Hematopoietic multipotent progenitor cell (in vitro differentiated cells): ENCODE data around the gene YWHAB. TPM values are rescaled to one million over a fixed set of nuclear protein-coding genes. Genes with fewer than 3 reads are reported as not detected.
"Not testable (repeated sequence)": the region's sequence is repeated elsewhere in the genome, so short reads cannot be mapped to it uniquely, and the experiment has no call there.

Experiments used
- DNase-seq, 3 donors: peaks; one replicate each; pipeline ENCODE4 v3.0.0-alpha.2; 2011 to 2015; ENCODE audit warnings: low read depth in 2 of 3, low spot score in 2 of 3
- total RNA-seq: library from RNA; depleted of rRNA; stranded (reverse); fragments of >200 nt; gene quantifications from one replicate; pipeline ENCODE4 v1.2.3, GENCODE V29; 2012

YWHAB gene
- total RNA-seq: 38.5 TPM

- DNase-seq: peak; percentile 85 to 99 (median 98)
Observed at GRCh38 chr20:44885392-44886265, at the start of gene YWHAB. YWHAB (plus strand) TSS chr20:44885705; CDS start chr20:44901534, 15,829 bp downstream.

GRCh38 chr20:44836601-44837120, 48.8 kb upstream of the YWHAB start:
- no peak for DNase-seq

- DNase-seq: no peak
Observed at GRCh38 chr20:44837946-44838345, 47.6 kb upstream of the YWHAB start.

- DNase-seq: no peak
Observed at GRCh38 chr20:44838521-44838920, 47.0 kb upstream of the YWHAB start.

GRCh38 chr20:44839481-44839880, 46.0 kb upstream of the YWHAB start:
- no peak for DNase-seq

GRCh38 chr20:44840826-44841225, 44.7 kb upstream of the YWHAB start:
- DNase-seq: no peak

- no peak for DNase-seq
Observed at GRCh38 chr20:44841955-44842354, 43.5 kb upstream of the YWHAB start.

- DNase-seq: no peak
Observed at GRCh38 chr20:44843876-44844275, 41.6 kb upstream of the YWHAB start.

- no peak for DNase-seq
Observed at GRCh38 chr20:44848254-44849015, 37.1 kb upstream of the YWHAB start.

- no peak for DNase-seq
Observed at GRCh38 chr20:44849703-44850102, 35.8 kb upstream of the YWHAB start.

- DNase-seq: no peak
Observed at GRCh38 chr20:44850272-44850671, 35.2 kb upstream of the YWHAB start.

GRCh38 chr20:44850837-44851236, 34.7 kb upstream of the YWHAB start:
- DNase-seq: no peak

- DNase-seq: no peak
Observed at GRCh38 chr20:44851545-44851944, 34.0 kb upstream of the YWHAB start.

- DNase-seq: no peak
Observed at GRCh38 chr20:44856442-44856841, 29.1 kb upstream of the YWHAB start.

GRCh38 chr20:44856856-44857448, 28.6 kb upstream of the YWHAB start:
- no peak for DNase-seq

- no peak for DNase-seq
Observed at GRCh38 chr20:44858606-44859360, 26.7 kb upstream of the YWHAB start.

- DNase-seq: no peak
Observed at GRCh38 chr20:44861531-44862006, 23.9 kb upstream of the YWHAB start.

- no peak for DNase-seq
Observed at GRCh38 chr20:44862286-44862685, 23.2 kb upstream of the YWHAB start.

GRCh38 chr20:44863365-44864084, 22.0 kb upstream of the YWHAB start:
- DNase-seq: not testable (repeated sequence)

- DNase-seq: not testable (repeated sequence)
Observed at GRCh38 chr20:44864493-44864892, 21.0 kb upstream of the YWHAB start.
